Activated CD8-positive, alpha-beta memory T cell treated with anti-CD3 and anti-CD28 coated beads, Interleukin-2, amount 50 U/mL, for 4 hours (primary cell): ENCODE data around the gene GPR17.

ENCODE experiments used
- DNase-seq: peaks from one replicate; pipeline ENCODE4 v3.0.0-alpha.2; 2020

GPR17 gene

GRCh38 chr2:127643439-127644065 lies 2.4 kb upstream of the GPR17 start:
- no peak for DNase-seq

- DNase-seq: no peak
Observed at GRCh38 chr2:127644066-127645025, 1.6 kb upstream of the GPR17 start.

DNA sequence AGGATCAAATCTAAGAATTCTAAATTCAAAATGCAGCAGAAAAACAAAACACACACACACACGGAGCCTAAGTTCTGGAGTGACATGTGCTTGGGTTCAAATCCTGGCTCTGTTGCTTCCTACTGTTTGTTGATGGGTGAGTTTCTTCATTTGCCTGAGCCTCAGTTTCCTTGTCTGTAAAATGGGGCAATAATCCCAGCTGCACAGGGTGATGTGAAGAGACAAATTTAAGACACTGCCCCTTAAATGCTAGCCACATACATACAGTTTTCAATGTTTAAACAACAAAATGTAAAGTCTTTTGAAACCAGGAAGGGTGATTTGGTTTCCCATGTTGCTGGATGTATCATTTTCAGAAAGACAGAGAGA lies 943 bp upstream of the GPR17 start:
- no peak for DNase-seq

DNA sequence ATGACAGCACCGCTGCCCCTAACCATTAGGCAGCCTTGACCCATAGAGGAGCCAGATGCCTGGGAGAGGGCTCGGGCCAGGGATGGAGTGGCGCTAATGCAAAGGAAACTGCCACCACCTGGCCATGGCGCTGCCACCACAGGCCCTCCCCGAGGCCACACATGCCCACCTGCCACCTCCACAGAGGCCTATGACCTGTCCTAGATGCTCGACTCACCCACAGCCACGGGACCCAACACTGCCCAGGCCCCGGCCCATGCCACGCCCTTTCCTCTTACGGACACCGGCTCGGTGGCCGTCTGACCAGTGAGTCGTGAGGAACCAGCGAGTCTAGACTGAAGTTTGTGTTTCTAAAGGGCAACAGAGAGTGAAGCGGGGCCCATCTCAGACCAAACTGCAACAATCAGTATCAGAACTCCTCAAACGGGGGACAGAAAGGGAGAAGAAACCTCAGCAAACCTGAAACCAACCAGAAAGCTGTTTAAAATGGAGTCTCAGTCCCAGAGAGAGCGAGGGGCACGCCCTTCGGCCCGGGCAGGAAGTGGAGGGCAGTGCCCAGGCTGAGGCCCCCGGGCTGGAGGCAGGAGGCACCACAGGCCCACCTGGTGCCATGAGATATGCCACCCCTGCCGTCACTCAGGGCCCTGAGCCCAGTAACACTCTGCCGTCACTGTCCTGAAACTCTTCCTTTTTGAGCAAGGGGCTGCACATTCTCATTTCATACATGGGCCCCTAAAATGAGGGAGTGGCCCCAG lies 711 bp downstream of the GPR17 start:
- DNase-seq: no peak

DNA sequence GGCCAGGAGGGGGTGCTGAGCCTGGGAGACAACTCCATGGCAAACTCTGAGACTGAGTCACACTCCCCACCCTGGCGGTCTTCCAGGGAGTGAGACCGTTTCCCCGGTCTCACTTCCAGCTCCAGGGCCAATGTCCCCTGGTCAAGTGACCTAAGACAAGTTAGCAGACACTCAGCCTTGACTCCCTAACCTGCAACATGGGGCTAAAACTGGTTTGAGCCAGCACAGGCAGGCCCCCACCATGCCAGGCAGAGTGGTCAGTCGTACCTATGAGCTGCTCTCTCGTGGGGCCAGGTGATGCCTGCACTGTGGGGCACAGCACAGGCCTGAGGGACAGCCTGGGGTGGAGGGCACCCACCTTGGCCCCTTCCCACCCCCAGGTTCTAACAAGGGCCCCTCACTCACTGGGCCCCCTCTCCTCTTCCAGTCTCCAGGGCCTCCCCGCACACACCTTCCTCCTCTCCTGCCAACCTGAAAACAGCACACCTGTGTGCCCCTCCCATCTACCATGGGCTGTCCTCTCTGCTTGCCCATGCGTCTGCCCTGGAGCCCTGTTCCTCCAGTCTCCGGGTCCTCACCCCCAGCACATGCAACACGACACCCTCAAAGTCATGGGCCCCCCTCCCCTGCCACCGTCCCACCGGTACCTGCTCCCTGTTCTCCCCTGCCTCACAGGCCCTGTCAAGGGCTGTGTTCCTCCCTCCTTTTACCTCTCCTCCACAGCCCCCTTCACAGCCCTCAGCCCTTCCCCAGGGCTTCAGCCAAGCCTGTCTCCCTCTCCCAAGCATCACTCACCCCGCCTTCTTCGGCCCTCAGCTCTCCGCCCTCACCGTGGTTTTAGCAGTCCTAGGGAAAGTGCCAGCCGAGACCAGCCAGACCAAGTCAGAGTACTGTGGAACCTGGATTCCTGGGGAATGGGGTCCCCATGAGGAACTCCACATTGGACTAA lies 1.6 kb downstream of the GPR17 start:
- DNase-seq: no peak

DNA sequence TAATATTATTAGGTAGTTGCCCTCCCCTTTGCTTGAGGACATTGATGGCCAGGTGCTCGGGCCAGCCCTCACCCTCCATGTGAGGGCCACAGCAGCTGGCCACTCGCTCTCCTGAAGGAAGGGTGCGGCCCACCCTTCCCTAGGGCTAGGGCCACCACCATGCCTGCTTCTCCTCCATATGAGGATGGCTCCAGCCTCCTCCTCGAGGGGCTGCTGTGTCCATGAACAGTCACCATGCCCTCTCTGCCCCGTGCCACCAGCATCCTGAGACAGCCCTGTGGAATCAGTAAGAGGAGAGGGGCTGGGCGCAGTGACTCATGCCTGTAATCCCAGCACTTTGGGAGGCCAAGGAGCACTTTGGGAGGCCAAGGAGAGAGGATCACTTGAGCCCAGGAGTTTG lies 2.4 kb downstream of the GPR17 start:
- no peak for DNase-seq

DNA sequence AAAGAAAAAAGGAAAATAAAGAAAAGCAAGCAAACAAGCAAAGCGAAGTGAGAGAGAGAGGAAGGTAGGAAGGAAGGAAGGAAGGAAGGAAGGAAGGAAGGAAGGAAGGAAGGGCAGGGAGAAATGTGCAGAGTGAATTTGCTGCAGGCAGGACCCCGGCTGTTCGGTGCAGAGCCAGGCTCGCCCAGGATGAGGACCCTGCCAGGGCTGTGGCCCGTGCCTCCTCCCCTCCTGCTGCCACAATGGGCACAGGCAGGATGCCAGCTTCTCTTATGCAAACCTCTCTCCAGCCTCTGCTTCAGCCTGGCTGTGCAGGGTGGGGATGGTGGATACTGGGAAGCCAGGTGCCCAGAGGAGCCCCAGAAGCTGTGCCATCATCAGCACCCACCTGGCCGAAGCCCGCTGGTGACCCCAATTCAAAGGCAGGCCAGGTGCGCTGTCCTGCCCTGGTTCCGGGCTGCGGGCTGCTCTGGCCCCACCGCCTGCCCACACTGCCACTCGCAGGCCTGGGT lies 3.2 kb downstream of the GPR17 start:
- DNase-seq: no peak

GRCh38 chr2:127649684-127650040 lies 3.7 kb downstream of the GPR17 start:
- peak; percentile 89 for DNase-seq

DNA sequence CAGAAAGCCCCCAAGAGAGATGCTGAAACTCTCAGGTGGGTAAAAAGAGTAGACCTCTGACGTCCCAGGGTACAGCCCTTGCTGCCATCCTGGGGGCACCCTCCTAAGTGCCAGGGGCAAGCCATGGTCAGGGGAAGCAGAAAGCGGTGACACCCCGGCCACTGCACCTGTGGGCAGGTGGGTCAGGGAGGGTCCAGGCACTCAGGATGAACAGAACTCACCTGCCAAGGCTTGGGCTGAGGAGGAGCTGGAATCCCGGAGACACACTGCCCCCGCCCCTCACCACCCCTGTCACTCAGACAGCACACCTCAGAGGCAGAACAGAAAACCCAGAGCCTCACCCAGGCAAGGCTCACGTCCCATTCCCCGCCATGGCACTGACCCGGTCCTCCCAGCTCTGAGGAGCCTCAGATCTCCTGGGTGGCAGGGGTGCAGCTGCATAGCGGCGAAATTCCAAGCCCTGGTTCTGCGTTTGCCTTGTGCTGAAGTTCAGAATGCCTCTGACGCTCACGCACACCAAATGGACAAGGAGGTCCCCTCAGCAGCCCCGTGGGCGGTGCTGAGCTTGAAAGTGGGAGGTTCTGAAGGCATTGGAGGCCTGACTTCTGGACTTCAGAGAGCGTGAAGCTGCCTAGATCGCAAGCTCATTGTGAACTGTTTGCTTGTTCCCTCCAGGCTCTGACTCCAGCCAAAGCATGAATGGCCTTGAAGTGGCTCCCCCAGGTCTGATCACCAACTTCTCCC lies 4.3 kb downstream of the GPR17 start:
- DNase-seq: no peak

GRCh38 chr2:127650785-127651380 lies 4.9 kb downstream of the GPR17 start:
- no peak for DNase-seq

DNA sequence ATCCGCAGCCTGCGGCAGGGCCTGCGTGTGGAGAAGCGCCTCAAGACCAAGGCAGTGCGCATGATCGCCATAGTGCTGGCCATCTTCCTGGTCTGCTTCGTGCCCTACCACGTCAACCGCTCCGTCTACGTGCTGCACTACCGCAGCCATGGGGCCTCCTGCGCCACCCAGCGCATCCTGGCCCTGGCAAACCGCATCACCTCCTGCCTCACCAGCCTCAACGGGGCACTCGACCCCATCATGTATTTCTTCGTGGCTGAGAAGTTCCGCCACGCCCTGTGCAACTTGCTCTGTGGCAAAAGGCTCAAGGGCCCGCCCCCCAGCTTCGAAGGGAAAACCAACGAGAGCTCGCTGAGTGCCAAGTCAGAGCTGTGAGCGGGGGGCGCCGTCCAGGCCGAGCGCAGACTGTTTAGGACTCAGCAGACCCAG lies 5.4 kb downstream of the GPR17 start:
- no peak for DNase-seq

GRCh38 chr2:127651971-127652550 lies 6.1 kb downstream of the GPR17 start:
- DNase-seq: no peak

DNA sequence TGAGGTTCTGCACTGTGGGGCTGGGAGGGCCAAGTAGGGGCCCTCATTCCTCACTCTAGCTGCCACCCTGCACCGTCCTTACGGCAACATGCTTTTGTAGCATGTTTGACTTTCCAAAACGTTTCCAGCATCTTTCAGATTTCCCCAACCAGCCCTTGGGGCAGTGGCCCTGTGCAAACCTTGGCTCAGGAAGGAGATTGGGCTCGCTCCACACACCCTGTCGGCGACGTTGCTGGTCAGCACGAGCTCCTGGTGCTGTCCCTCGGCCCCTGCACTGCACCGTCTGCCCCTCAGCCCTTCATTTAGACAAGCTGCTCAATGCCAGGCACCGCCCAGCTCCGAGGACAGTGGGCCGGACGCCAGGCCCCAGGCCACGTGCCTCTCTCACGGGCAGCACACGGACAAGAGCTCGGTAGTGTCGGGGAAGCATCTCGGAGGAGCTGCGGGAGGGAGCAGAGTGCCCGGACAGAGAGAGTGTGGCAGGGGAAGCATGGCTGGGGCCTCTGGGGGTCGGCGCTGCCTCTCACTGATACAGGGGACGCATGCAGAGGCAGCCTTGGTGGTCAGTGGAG lies 6.9 kb downstream of the GPR17 start:
- no peak for DNase-seq

DNA sequence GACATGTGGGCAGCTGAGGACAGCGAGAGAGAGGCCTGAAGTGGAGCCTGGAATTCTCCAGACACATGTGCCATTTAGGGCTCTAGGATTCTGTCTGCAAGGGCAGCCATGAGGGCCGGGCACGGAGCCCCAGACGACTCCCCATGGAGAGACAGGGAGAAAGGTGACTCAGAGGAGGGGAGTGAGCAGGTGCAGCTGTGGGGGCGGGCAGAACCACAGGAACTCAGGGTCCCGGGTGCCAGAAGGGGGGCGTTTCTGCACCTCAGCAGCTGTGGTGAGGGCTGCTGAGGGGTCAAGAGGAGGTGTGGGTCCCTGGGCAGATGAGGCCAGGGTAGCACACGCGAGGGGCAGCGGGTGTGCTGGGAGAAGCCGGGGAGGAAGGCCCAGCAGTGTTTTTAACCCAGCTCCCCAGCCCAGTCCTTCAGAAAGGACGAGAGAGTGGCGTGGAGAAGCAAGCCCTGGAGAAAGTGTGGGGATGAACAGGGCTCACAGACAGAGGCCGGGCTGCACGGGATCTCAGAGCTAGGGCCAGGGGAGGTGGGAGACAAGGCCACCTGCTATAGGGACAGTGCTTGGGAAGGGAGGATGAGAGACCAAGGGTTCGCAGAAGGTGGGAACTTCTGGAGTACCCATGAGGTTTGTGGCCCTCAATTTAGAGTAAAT lies 7.6 kb downstream of the GPR17 start:
- no peak for DNase-seq

- no peak for DNase-seq
Observed at GRCh38 chr2:127654084-127654837, 8.3 kb downstream of the GPR17 start.

- no peak for DNase-seq
Observed at GRCh38 chr2:127654838-127655175, 8.9 kb downstream of the GPR17 start.

- DNase-seq: no peak
Observed at GRCh38 chr2:127655209-127656073, 9.5 kb downstream of the GPR17 start.
